ENCODE data around the gene ZNF717. TPM values are rescaled to one million over a fixed set of nuclear protein-coding genes. Genes with fewer than 3 reads are reported as not detected.
"Not testable (repeated sequence)": the region's sequence is repeated elsewhere in the genome, so short reads cannot be mapped to it uniquely, and the experiment has no call there.

ZNF717 gene
- 4.9 TPM for polyA plus RNA-seq (2013, experiment 1 of 2)
- 3.0 TPM for polyA plus RNA-seq (2013, experiment 2 of 2)

- not testable (repeated sequence) for H3K27ac ChIP-seq (ENCODE audit: low read depth, low read length, severe bottlenecking); H3K36me3 ChIP-seq (ENCODE audit: control insufficient read depth, insufficient read depth, low read length); H3K4me1 ChIP-seq (ENCODE audit: control insufficient read depth, insufficient read depth, low read length, poor library complexity, severe bottlenecking); H3K9me3 ChIP-seq (ENCODE audit: control insufficient read depth, low read length)
- H3K4me3 ChIP-seq (ENCODE audit: extremely low read depth, insufficient read depth, low read length, poor library complexity, severe bottlenecking): peak within 1 kb of the TSS; percentile 32
- WGBS, 2 experiments (ENCODE audit: insufficient coverage in 2 of 2): 67 to 78% methylated on average over 33 to 47 of the region's 52 CpGs
Measured at GRCh38 chr3:75785081-75785755, at the start of gene ZNF717. TSS of gene ZNF717 (minus strand) at chr3:75785549. CDS start at chr3:75783362, 2,187 bp downstream.

GRCh38 chr3:75831076-75831475, 45.7 kb upstream of the ZNF717 start:
- not testable (repeated sequence) for H3K4me1 ChIP-seq (ENCODE audit: control insufficient read depth, insufficient read depth, low read length, poor library complexity, severe bottlenecking); H3K27ac ChIP-seq (ENCODE audit: low read depth, low read length, severe bottlenecking); H3K36me3 ChIP-seq (ENCODE audit: control insufficient read depth, insufficient read depth, low read length); H3K4me3 ChIP-seq (ENCODE audit: extremely low read depth, insufficient read depth, low read length, poor library complexity, severe bottlenecking); H3K9me3 ChIP-seq (ENCODE audit: control insufficient read depth, low read length)
- 92 to 100% methylated on average over 1 of the region's 1 CpG for WGBS, 2 experiments (ENCODE audit: insufficient coverage in 2 of 2)

GRCh38 chr3:75818019-75818418, 32.7 kb upstream of the ZNF717 start:
- not testable (repeated sequence) for H3K36me3 ChIP-seq (ENCODE audit: control insufficient read depth, insufficient read depth, low read length); H3K9me3 ChIP-seq (ENCODE audit: control insufficient read depth, low read length); H3K27ac ChIP-seq (ENCODE audit: low read depth, low read length, severe bottlenecking); H3K4me1 ChIP-seq (ENCODE audit: control insufficient read depth, insufficient read depth, low read length, poor library complexity, severe bottlenecking); H3K4me3 ChIP-seq (ENCODE audit: extremely low read depth, insufficient read depth, low read length, poor library complexity, severe bottlenecking)
- no CpG with 5 or more reads among the region's 1 CpG for WGBS, 2 experiments (ENCODE audit: insufficient coverage in 2 of 2)

GRCh38 chr3:75816287-75817180, 31.2 kb upstream of the ZNF717 start:
- not testable (repeated sequence) for H3K4me3 ChIP-seq (ENCODE audit: extremely low read depth, insufficient read depth, low read length, poor library complexity, severe bottlenecking); H3K4me1 ChIP-seq (ENCODE audit: control insufficient read depth, insufficient read depth, low read length, poor library complexity, severe bottlenecking); H3K27ac ChIP-seq (ENCODE audit: low read depth, low read length, severe bottlenecking); H3K36me3 ChIP-seq (ENCODE audit: control insufficient read depth, insufficient read depth, low read length); H3K9me3 ChIP-seq (ENCODE audit: control insufficient read depth, low read length)
- WGBS, 2 experiments (ENCODE audit: insufficient coverage in 2 of 2): 69 to 79% methylated on average over 6 to 7 of the region's 9 CpGs

GRCh38 chr3:75814797-75815196, 29.4 kb upstream of the ZNF717 start:
- WGBS, 2 experiments (ENCODE audit: insufficient coverage in 2 of 2): 28 to 32% methylated on average over 2 of the region's 3 CpGs

GRCh38 chr3:75782506-75782905, 2.8 kb downstream of the ZNF717 start:
- no peaks in the 10 kb centered on the region for H3K4me1 ChIP-seq (ENCODE audit: control insufficient read depth, insufficient read depth, low read length, poor library complexity, severe bottlenecking)
- H3K36me3 ChIP-seq (ENCODE audit: control insufficient read depth, insufficient read depth, low read length): no peaks in the 10 kb centered on the region
- H3K27ac ChIP-seq (ENCODE audit: low read depth, low read length, severe bottlenecking): no peak overlapping the region
- WGBS, 2 experiments (ENCODE audit: insufficient coverage in 2 of 2): 92 to 95% methylated on average over 16 of the region's 16 CpGs
- no peak overlapping the region for H3K4me3 ChIP-seq (ENCODE audit: extremely low read depth, insufficient read depth, low read length, poor library complexity, severe bottlenecking)
- H3K9me3 ChIP-seq (ENCODE audit: control insufficient read depth, low read length): peaks cover 19% of the 10 kb centered on the region

More at GRCh38 chr3:75814797-75815196, 29.4 kb upstream of the ZNF717 start:
- H3K36me3 ChIP-seq (ENCODE audit: control insufficient read depth, insufficient read depth, low read length): no peaks in the 10 kb centered on the region
- H3K4me1 ChIP-seq (ENCODE audit: control insufficient read depth, insufficient read depth, low read length, poor library complexity, severe bottlenecking): no peaks in the 10 kb centered on the region
- no peaks in the 10 kb centered on the region for H3K9me3 ChIP-seq (ENCODE audit: control insufficient read depth, low read length)
- no peak overlapping the region for H3K27ac ChIP-seq (ENCODE audit: low read depth, low read length, severe bottlenecking)
- H3K4me3 ChIP-seq (ENCODE audit: extremely low read depth, insufficient read depth, low read length, poor library complexity, severe bottlenecking): no peak overlapping the region

- no peaks in the 10 kb centered on the region for H3K4me1 ChIP-seq (ENCODE audit: control insufficient read depth, insufficient read depth, low read length, poor library complexity, severe bottlenecking)
- no peaks in the 10 kb centered on the region for H3K36me3 ChIP-seq (ENCODE audit: control insufficient read depth, insufficient read depth, low read length)
- WGBS, 2 experiments (ENCODE audit: insufficient coverage in 2 of 2): 68 to 74% methylated on average over 4 of the region's 7 CpGs
- no peak overlapping the region for H3K4me3 ChIP-seq (ENCODE audit: extremely low read depth, insufficient read depth, low read length, poor library complexity, severe bottlenecking)
- peaks cover 16% of the 10 kb centered on the region for H3K9me3 ChIP-seq (ENCODE audit: control insufficient read depth, low read length)
- no peak overlapping the region for H3K27ac ChIP-seq (ENCODE audit: low read depth, low read length, severe bottlenecking)
Measured at GRCh38 chr3:75781079-75781745, 4.1 kb downstream of the ZNF717 start.

- not testable (repeated sequence) for H3K27ac ChIP-seq (ENCODE audit: low read depth, low read length, severe bottlenecking); H3K4me3 ChIP-seq (ENCODE audit: extremely low read depth, insufficient read depth, low read length, poor library complexity, severe bottlenecking); H3K36me3 ChIP-seq (ENCODE audit: control insufficient read depth, insufficient read depth, low read length); H3K4me1 ChIP-seq (ENCODE audit: control insufficient read depth, insufficient read depth, low read length, poor library complexity, severe bottlenecking)
- H3K9me3 ChIP-seq (ENCODE audit: control insufficient read depth, low read length): peaks cover 15% of the 10 kb centered on the region
- 93 to 94% methylated on average over 11 of the region's 11 CpGs for WGBS, 2 experiments (ENCODE audit: insufficient coverage in 2 of 2)
Measured at GRCh38 chr3:75777742-75778141, 7.6 kb downstream of the ZNF717 start.

GRCh38 chr3:75771631-75772030, 13.7 kb downstream of the ZNF717 start:
- not testable (repeated sequence) for H3K4me1 ChIP-seq (ENCODE audit: control insufficient read depth, insufficient read depth, low read length, poor library complexity, severe bottlenecking); H3K27ac ChIP-seq (ENCODE audit: low read depth, low read length, severe bottlenecking); H3K4me3 ChIP-seq (ENCODE audit: extremely low read depth, insufficient read depth, low read length, poor library complexity, severe bottlenecking); H3K9me3 ChIP-seq (ENCODE audit: control insufficient read depth, low read length); H3K36me3 ChIP-seq (ENCODE audit: control insufficient read depth, insufficient read depth, low read length)
- WGBS, 2 experiments (ENCODE audit: insufficient coverage in 2 of 2): 79 to 80% methylated on average over 9 of the region's 10 CpGs

GRCh38 chr3:75768303-75769017, 16.9 kb downstream of the ZNF717 start:
- no CpG with 5 or more reads among the region's 7 CpGs for WGBS, 2 experiments (ENCODE audit: insufficient coverage in 2 of 2)
- H3K36me3 ChIP-seq (ENCODE audit: control insufficient read depth, insufficient read depth, low read length): no peaks in the 10 kb centered on the region
- H3K4me1 ChIP-seq (ENCODE audit: control insufficient read depth, insufficient read depth, low read length, poor library complexity, severe bottlenecking): no peaks in the 10 kb centered on the region
- H3K9me3 ChIP-seq (ENCODE audit: control insufficient read depth, low read length): no peaks in the 10 kb centered on the region
- H3K4me3 ChIP-seq (ENCODE audit: extremely low read depth, insufficient read depth, low read length, poor library complexity, severe bottlenecking): no peak overlapping the region
- no peak overlapping the region for H3K27ac ChIP-seq (ENCODE audit: low read depth, low read length, severe bottlenecking)

All from mesodermal cell (in vitro differentiated cells).